G401 (cell line): ENCODE data around the gene CHST12. TPM values are rescaled to one million over a fixed set of nuclear protein-coding genes. Genes with fewer than 3 reads are reported as not detected.

Source experiments
- DNase-seq: peaks from one replicate; pipeline ENCODE4 v3.0.0-alpha.2; 2015; ENCODE audit warnings: low spot score
- in situ Hi-C: cut with HindIII; loops from 2 replicates; pipeline ENCODE4 v1.10.0; 2016; ENCODE audit warnings: low sequenced_read_pairs, mixed read lengths
- total RNA-seq: library from RNA; depleted of rRNA; stranded (reverse); fragments of >200 nt; shearing (Covaris generic); gene quantifications from 2 replicates; pipeline ENCODE4 v1.2.3, GENCODE V29; 2014

CHST12 gene
- total RNA-seq, 1 experiment from 2014 or later = 13.5 TPM

- DNase-seq = no peak
- in situ Hi-C loops = no loop called here
These were observed 70.2 kb downstream of the CHST12 start for GRCh38 chr7:2473496-2474180.

- in situ Hi-C loops = no loop called here
- DNase-seq = no peak
These were observed 70.8 kb downstream of the CHST12 start for GRCh38 chr7:2474224-2474623.

GRCh38 chr7:2474813-2475677 lies 71.6 kb downstream of the CHST12 start:
- no peak for DNase-seq
- in situ Hi-C loops = no loop called here

- in situ Hi-C loops = no loop called here
- DNase-seq = no peak
These were observed 72.2 kb downstream of the CHST12 start for GRCh38 chr7:2475678-2476015.

GRCh38 chr7:2476298-2476697 lies 72.9 kb downstream of the CHST12 start, which contains the start of gene GRIFIN:
TSS of gene GRIFIN (minus strand) at chr7:2476398. CDS start at chr7:2476383, 15 bp downstream.
- DNase-seq = no peak
- in situ Hi-C loops = no loop called here

GRCh38 chr7:2476776-2477446 lies 73.5 kb downstream of the CHST12 start:
- in situ Hi-C loops = no loop called here
- DNase-seq = no peak

GRCh38 chr7:2477447-2478398 lies 74.3 kb downstream of the CHST12 start:
- in situ Hi-C loops = no loop called here
- peak; percentile 45 for DNase-seq

GRCh38 chr7:2478399-2478785 lies 75.0 kb downstream of the CHST12 start:
- peak; percentile 29 for DNase-seq
- in situ Hi-C loops = no loop called here

GRCh38 chr7:2478800-2479199 lies 75.4 kb downstream of the CHST12 start:
- no peak for DNase-seq
- in situ Hi-C loops = no loop called here

GRCh38 chr7:2479276-2480069 lies 76.1 kb downstream of the CHST12 start:
- in situ Hi-C loops = no loop called here
- no peak for DNase-seq

GRCh38 chr7:2480070-2480408 lies 76.6 kb downstream of the CHST12 start:
- in situ Hi-C loops = no loop called here
- no peak for DNase-seq

GRCh38 chr7:2481195-2481594 lies 77.8 kb downstream of the CHST12 start:
- no peak for DNase-seq
- in situ Hi-C loops = no loop called here

GRCh38 chr7:2482725-2483451 lies 79.5 kb downstream of the CHST12 start:
- in situ Hi-C loops = no loop called here
- DNase-seq = no peak

GRCh38 chr7:2483494-2483893 lies 80.1 kb downstream of the CHST12 start:
- DNase-seq = no peak
- in situ Hi-C loops = no loop called here

GRCh38 chr7:2484868-2485267 lies 81.5 kb downstream of the CHST12 start:
- DNase-seq = no peak
- in situ Hi-C loops = no loop called here

- in situ Hi-C loops = no loop called here
- no peak for DNase-seq
These were observed 84.3 kb downstream of the CHST12 start for GRCh38 chr7:2487586-2488271.

- no peak for DNase-seq
- in situ Hi-C loops = no loop called here
These were observed 84.8 kb downstream of the CHST12 start for GRCh38 chr7:2488272-2488645.
